ENCODE results near the gene MYOM1.

MYOM1 gene

GRCh38 chr18:3104190-3105054 lies 115.3 kb downstream of the MYOM1 start:
- TF ChIP-seq, protein P1, sequence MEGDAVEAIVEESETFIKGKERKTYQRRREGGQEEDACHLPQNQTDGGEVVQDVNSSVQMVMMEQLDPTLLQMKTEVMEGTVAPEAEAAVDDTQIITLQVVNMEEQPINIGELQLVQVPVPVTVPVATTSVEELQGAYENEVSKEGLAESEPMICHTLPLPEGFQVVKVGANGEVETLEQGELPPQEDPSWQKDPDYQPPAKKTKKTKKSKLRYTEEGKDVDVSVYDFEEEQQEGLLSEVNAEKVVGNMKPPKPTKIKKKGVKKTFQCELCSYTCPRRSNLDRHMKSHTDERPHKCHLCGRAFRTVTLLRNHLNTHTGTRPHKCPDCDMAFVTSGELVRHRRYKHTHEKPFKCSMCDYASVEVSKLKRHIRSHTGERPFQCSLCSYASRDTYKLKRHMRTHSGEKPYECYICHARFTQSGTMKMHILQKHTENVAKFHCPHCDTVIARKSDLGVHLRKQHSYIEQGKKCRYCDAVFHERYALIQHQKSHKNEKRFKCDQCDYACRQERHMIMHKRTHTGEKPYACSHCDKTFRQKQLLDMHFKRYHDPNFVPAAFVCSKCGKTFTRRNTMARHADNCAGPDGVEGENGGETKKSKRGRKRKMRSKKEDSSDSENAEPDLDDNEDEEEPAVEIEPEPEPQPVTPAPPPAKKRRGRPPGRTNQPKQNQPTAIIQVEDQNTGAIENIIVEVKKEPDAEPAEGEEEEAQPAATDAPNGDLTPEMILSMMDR (IDR thresholded peaks at IDR 0.05; ENCODE audit: insufficient read depth, low read depth, low read length, missing control alignments), result no peak

DNA sequence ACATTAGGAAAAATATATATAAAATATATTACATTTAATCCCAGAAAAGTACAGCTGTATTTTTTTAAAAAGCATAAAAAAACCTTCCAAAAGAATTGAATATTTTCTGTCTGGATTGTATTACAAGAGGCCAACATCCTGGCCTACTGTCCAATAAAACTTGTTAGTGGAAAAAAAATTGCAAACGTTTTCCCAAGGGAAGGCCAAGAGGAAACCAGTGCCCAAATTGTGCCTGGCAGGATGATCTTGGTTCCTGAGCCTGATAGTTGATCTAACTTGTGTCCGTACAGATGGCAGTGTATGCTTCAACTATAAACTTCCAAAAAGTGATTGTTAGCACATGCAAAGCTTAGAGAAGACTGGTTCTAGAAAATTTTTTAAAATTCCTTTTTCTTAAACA lies 116.2 kb downstream of the MYOM1 start:
- no peak overlapping the region for H3K4me3 ChIP-seq (ENCODE audit: low read depth, low read length)
- DNase-seq (ENCODE audit: low read depth), result no peak
- TF ChIP-seq, protein P1 (IDR thresholded peaks at IDR 0.05; ENCODE audit: insufficient read depth, low read depth, low read length, missing control alignments), result no peak

More at GRCh38 chr18:3104190-3105054, 115.3 kb downstream of the MYOM1 start:
- H3K4me3 ChIP-seq (ENCODE audit: low read depth, low read length), result no peak overlapping the region
- no peak for DNase-seq (ENCODE audit: low read depth)

- TF ChIP-seq, protein P1 (IDR thresholded peaks at IDR 0.05; ENCODE audit: insufficient read depth, low read depth, low read length, missing control alignments), result no peak
- no peak for DNase-seq (ENCODE audit: low read depth)
- H3K4me3 ChIP-seq (ENCODE audit: low read depth, low read length), result no peak overlapping the region
Observed at GRCh38 chr18:3102983-3103382, 116.8 kb downstream of the MYOM1 start.

DNA sequence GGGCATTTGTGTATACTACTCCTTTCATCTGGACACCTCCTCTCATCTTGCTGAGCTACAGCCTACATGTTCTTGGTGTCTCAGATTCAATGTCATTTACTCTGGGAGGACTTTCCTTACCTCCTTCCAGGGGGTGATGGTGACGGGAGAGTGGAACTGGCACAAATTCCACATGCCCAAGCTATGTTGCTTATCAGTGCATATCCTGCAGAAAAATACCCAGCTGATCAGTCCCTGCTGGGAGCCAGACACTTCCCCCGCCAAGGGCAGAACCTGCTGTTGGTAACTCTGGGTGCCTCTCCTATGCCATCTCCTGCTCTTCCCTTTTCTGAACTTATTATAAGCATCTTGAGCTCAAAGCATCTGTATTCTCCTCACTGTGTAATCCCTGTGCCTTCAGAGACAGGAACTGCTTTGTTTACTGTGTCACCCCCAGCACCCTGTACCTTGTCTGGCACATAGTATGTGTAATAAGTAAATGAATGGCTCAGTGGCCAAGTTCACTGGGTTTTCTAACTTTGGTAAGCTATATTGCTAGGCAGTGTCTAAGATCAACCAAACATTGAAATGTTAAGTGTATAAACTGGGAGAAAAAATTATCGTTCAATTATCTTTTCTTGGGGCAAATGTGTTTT lies 119.2 kb downstream of the MYOM1 start:
- DNase-seq (ENCODE audit: low read depth), result no peak
- H3K4me3 ChIP-seq (ENCODE audit: low read depth, low read length), result no peak overlapping the region
- TF ChIP-seq, protein P1 (IDR thresholded peaks at IDR 0.05; ENCODE audit: insufficient read depth, low read depth, low read length, missing control alignments), result no peak

- H3K4me3 ChIP-seq (ENCODE audit: low read depth, low read length), result no peak overlapping the region
- TF ChIP-seq, protein P1 (IDR thresholded peaks at IDR 0.05; ENCODE audit: insufficient read depth, low read depth, low read length, missing control alignments), result no peak
- no peak for DNase-seq (ENCODE audit: low read depth)
Observed at GRCh38 chr18:3099327-3099726, 120.4 kb downstream of the MYOM1 start.

DNA sequence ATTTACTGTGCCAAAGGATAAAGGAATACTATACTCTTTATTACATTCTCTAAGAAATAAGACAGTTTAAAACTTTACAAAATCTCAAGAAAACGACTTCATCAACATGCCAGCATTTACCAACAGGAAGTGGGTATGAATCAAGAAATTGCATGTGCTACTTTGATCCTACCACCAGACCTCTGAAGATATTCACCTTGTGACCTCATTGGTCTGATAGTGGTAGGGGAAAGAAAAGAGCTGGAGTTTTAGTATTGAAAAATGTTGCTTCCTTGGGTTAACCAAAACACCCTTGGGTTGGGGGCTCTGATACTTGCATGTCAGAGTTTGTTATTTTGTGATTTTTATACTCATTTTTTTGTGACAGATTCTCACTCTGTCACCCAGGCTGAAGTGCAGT lies 122.7 kb downstream of the MYOM1 start:
- DNase-seq (ENCODE audit: low read depth), result no peak
- TF ChIP-seq, protein P1 (IDR thresholded peaks at IDR 0.05; ENCODE audit: insufficient read depth, low read depth, low read length, missing control alignments), result no peak
- no peak overlapping the region for H3K4me3 ChIP-seq (ENCODE audit: low read depth, low read length)
